B cell (primary cell): ENCODE measurements around the gene CCND1. TPM values are rescaled to one million over a fixed set of nuclear protein-coding genes. Genes with fewer than 3 reads are reported as not detected.
A peak's percentile ranks its signal among the peaks of the same experiment; 100 is the strongest.

ENCODE experiments used
- ATAC-seq: fragments of 200-7000 bp; cut with Tn5 transposase; one replicate; pipeline ENCODE4 v1.10.0; 2021; ENCODE audit warnings: low read depth, mild to moderate bottlenecking, moderate number of reproducible peaks, moderate library complexity
- CTCF ChIA-PET: fragments of 350-600 bp; sonication (Branson Sonifier 250); formaldehyde crosslinking; loops from one replicate; lab custom pipeline; 2021; ENCODE audit warnings: antibody characterized with exemption, inconsistent platforms; lab: Charles Lee
- POLR2A ChIA-PET: fragments of 350-600 bp; sonication (Branson Sonifier 250); formaldehyde crosslinking; loops from one replicate; lab custom pipeline; 2021; ENCODE audit warnings: antibody characterized with exemption; lab: Charles Lee
- DNase-seq: peaks from one replicate; pipeline ENCODE4 v3.0.0; 2013
- H2AFZ ChIP-seq: 2 replicates; pipeline ENCODE4 v1.6.1; 2012; ENCODE audit warnings: mild to moderate bottlenecking, low read depth, low read length; ENCODE audit not compliant: insufficient read depth, poor library complexity, severe bottlenecking
- H3K27ac ChIP-seq, 2 donors: 1 replicate in 1 of 2; 2 replicates in 1 of 2; pipeline ENCODE4 v1.5.1; 2012 to 2013; ENCODE audit warnings: low read length in 2 of 2, mild to moderate bottlenecking in 2 of 2, moderate library complexity in 1 of 2
- H3K27me3 ChIP-seq, 4 experiments: fragments of 200-600 bp in 1 of 4; sonication (generic) in 1 of 4; replicated peaks in 1 of 4; 1 replicate in 2 of 4; 2 replicates in 2 of 4; pipeline versions ENCODE4 v1.6.1 to v1.7.0; 2013 to 2016; ENCODE audit warnings: low read length in 3 of 4, mild to moderate bottlenecking in 2 of 4, mixed read lengths in 1 of 4, moderate library complexity in 1 of 4; ENCODE audit not compliant: insufficient read depth in 4 of 4, control insufficient read depth in 3 of 4; ENCODE audit errors: control extremely low read depth in 1 of 4
- H3K36me3 ChIP-seq, 2 experiments: replicated peaks in 1 of 2; 1 replicate in 1 of 2; 2 replicates in 1 of 2; pipeline versions ENCODE4 v1.6.1 to v1.7.1; 2013; ENCODE audit warnings: low read length in 1 of 2; ENCODE audit not compliant: insufficient read depth in 2 of 2, control insufficient read depth in 1 of 2; ENCODE audit errors: control extremely low read depth in 1 of 2, extremely low read depth in 1 of 2
- H3K4me1 ChIP-seq, 2 donors: fragments of 200-600 bp in 1 of 2; sonication (generic) in 1 of 2; 1 replicate in 1 of 2; 2 replicates in 1 of 2; pipeline versions ENCODE4 v1.5.1 to v1.6.1; 2013 to 2017; ENCODE audit warnings: low read length in 2 of 2; ENCODE audit not compliant: control insufficient read depth in 2 of 2, insufficient read depth in 2 of 2
- H3K4me2 ChIP-seq: replicated peaks from 2 replicates; pipeline ENCODE3; 2012; ENCODE audit warnings: mild to moderate bottlenecking, low read depth, low read length; ENCODE audit not compliant: poor library complexity, severe bottlenecking
- H3K4me3 ChIP-seq, 5 experiments: fragments of 200-600 bp in 1 of 5; sonication (generic) in 1 of 5; 1 replicate in 3 of 5; 2 replicates in 2 of 5; pipeline versions ENCODE4 v1.5.1 to v1.7.0; 2011 to 2016; ENCODE audit warnings: low read length in 4 of 5, mild to moderate bottlenecking in 4 of 5, low read depth in 2 of 5, control low read depth in 1 of 5, moderate library complexity in 1 of 5; ENCODE audit not compliant: insufficient read depth in 1 of 5; ENCODE audit errors: control extremely low read depth in 1 of 5, extremely low read depth in 1 of 5
- H3K79me2 ChIP-seq: fragments of 200-600 bp; sonication (generic); one replicate; pipeline ENCODE4 v1.6.0; 2016; ENCODE audit warnings: low read length; ENCODE audit not compliant: control insufficient read depth, insufficient read depth
- H3K9ac ChIP-seq: fragments of 200-600 bp; sonication (generic); 2 replicates; pipeline ENCODE4 v1.6.1; 2017; ENCODE audit warnings: mild to moderate bottlenecking, low read length, moderate library complexity
- H3K9me3 ChIP-seq, 3 donors: one replicate each; pipeline versions ENCODE4 v1.6.1 to v1.7.1; 2013; ENCODE audit warnings: low read length in 2 of 3; ENCODE audit not compliant: control insufficient read depth in 2 of 3, insufficient read depth in 1 of 3; ENCODE audit errors: control extremely low read depth in 1 of 3
- H4K20me1 ChIP-seq: 2 replicates; pipeline ENCODE4 v1.6.0; 2012; ENCODE audit warnings: mild to moderate bottlenecking, low read length; ENCODE audit not compliant: insufficient read depth, control insufficient read depth, poor library complexity, severe bottlenecking
- H3K27ac Mint-ChIP-seq: one replicate; pipeline ENCODE4 v1.8.0; 2021; ENCODE audit warnings: mixed read lengths
- H3K27me3 Mint-ChIP-seq: one replicate; pipeline ENCODE4 v1.8.0; 2021; ENCODE audit warnings: mixed read lengths
- H3K4me1 Mint-ChIP-seq: one replicate; pipeline ENCODE4 v1.8.0; 2021; ENCODE audit warnings: mixed read lengths
- H3K4me3 Mint-ChIP-seq: one replicate; pipeline ENCODE4 v1.8.0; 2021; ENCODE audit warnings: mixed read lengths
- H3K9me3 Mint-ChIP-seq: one replicate; pipeline ENCODE4 v1.8.0; 2022; ENCODE audit warnings: mixed read lengths; ENCODE audit not compliant: insufficient read depth
- CTCF ChIP-seq: fragments of 200-600 bp; IDR thresholded peaks from one replicate; pipeline ENCODE4 v1.8.0; 2022; ENCODE audit warnings: antibody characterized with exemption, mild to moderate bottlenecking
- EZH2 ChIP-seq: IDR thresholded peaks from 2 replicates; pipeline ENCODE4 v1.6.1; 2012; ENCODE audit warnings: borderline replicate concordance, low read depth, mild to moderate bottlenecking, moderate library complexity, low read length; ENCODE audit not compliant: insufficient read depth, poor library complexity, severe bottlenecking
- WGBS: methylation state at CpG from one replicate; pipeline ENCODE4 v1.1.5; 2013; ENCODE audit warnings: missing lambda C conversion rate; ENCODE audit not compliant: insufficient coverage; 5-methylcytosine and 5-hydroxymethylcytosine counted together
- intact Hi-C: fragments of 100-400 bp; cut with micrococcal nuclease; formaldehyde crosslinking; loops from one replicate; pipeline ENCODE4 v1.10.0; 2022
- polyA plus RNA-seq: library from polyadenylated mRNA; depleted of rRNA; stranded (reverse); fragments of >200 nt; gene quantifications from 2 replicates; pipeline ENCODE4 v1.2.3, GENCODE V29; 2012
- total RNA-seq, 2 donors: library from RNA; stranded (reverse); fragments of 120-200 nt in 1 of 2; gene quantifications; 1 replicate in 1 of 2; 2 replicates in 1 of 2; pipeline versions ENCODE4 v1.2.3 to v1.2.4, GENCODE V29; 2013 to 2022

The CCND1 gene
- total and polyA plus RNA-seq, 2 donors (not counting 1 experiment from before 2014, with no cell fraction given), result 4.9 to 8.8 TPM

- no peaks in the 10 kb centered on the region for H3K79me2 ChIP-seq
- H4K20me1 ChIP-seq, result no peaks in the 10 kb centered on the region
- peaks cover 0 to 53% (median 37%) of the 10 kb centered on the region in 4 experiments for H3K27me3 ChIP-seq
- ChIA-PET POLR2A (interaction anchor here (0.6 kb wide), 1 partner anchor 514 kb away, joined by 5 read pairs; no protein-coding TSS in a partner anchor), CTCF (no interaction called here)
- H3K4me1 ChIP-seq, result peaks cover 43 to 51% of the 10 kb centered on the region in 2 donors
- Mint-ChIP-seq H3K27ac (no peak overlapping the region), H3K27me3 (peaks cover 44% of the 10 kb centered on the region), H3K9me3 (no peaks in the 10 kb centered on the region), H3K4me1 (peaks cover 37% of the 10 kb centered on the region), H3K4me3 (peak overlapping the region; percentile 70)
- no peak for ATAC-seq
- TF ChIP-seq EZH2 (no peak), CTCF (no peak)
- no peak overlapping the region for H3K27ac ChIP-seq
- peak overlapping the region; percentile 41 for H2AFZ ChIP-seq
- H3K9ac ChIP-seq, result peak overlapping the region; percentile 37
- H3K36me3 ChIP-seq, result no peaks in the 10 kb centered on the region
- peak overlapping the region; percentile 78 for H3K4me2 ChIP-seq
- intact Hi-C loops, result no loop called here
- DNase-seq, result peak; percentile 46
- peak overlapping the region in 2 of 5 experiments; percentile 12 to 20 for H3K4me3 ChIP-seq
- whole genome bisulfite sequencing, result 4% methylated on average over 64 of the region's 67 CpGs
- peaks cover 0 to 26% (median 0%) of the 10 kb centered on the region in 3 donors for H3K9me3 ChIP-seq
Observed at GRCh38 chr11:69637198-69637940, 3.6 kb upstream of the CCND1 start.
